Ishikawa (cell line): ENCODE results near the gene MRGPRF.

Experiments
- NFIC ChIP-seq: IDR thresholded peaks from 2 replicates; pipeline ENCODE4 v1.6.1; 2012
- YY1 ChIP-seq: IDR thresholded peaks from 2 replicates; pipeline ENCODE4 v1.6.1; 2012; ENCODE audit warnings: low read depth
- ZBTB7A ChIP-seq: IDR thresholded peaks from 2 replicates; pipeline ENCODE4 v1.6.1; 2012; ENCODE audit warnings: low read depth

DNA sequence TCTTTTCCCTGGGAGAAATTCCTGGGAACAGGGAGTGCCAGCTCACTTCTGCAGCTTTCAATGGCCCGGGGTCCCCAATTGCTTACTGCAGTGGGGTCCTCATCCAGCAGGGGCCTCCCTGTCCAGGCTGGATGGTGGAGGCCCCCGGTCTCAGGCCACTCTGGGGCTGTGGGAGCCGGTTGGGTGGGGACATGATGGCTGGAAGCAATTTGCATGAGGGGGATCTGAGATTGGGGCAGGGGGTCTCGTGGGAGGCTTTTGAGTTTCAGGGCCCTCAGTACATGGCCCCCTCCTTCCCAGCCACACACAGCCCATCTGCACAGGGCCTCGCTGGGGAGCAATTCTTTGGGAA, 57.5 kb downstream of the MRGPRF start:
- no peak for TF ChIP-seq NFIC
- TF ChIP-seq ZBTB7A, result no peak
- no peak for TF ChIP-seq YY1
